ENCODE results near the gene TSHB.
"Not testable (repeated sequence)": the region's sequence is repeated elsewhere in the genome, so short reads cannot be mapped to it uniquely, and the experiment has no call there.

The TSHB gene

DNA sequence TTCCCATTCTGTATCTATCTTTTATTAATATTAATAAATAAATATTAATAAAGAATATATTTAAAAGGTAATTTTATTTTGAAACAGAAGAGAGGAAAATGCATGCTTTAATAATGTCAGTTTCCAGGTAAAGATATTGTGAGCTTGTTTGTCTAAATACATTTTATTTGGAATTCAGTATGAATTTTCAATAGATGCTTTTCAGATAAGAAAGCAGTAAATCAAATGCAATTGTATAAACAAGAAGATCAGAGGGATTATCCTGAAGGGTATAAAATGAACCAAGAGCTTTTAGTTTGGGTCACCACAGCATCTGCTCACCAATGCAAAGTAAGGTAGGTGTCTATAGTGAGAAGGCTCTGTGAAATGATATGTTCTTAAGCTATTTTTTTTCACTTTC, at the start of gene TSHB:
TSHB (plus strand) TSS at position 301 of the 400 bp plus-strand sequence. CDS start 3,537 bp downstream, outside the sequence.
- DNase-seq: peak in 1 of 2 experiments; percentile 14

DNA sequence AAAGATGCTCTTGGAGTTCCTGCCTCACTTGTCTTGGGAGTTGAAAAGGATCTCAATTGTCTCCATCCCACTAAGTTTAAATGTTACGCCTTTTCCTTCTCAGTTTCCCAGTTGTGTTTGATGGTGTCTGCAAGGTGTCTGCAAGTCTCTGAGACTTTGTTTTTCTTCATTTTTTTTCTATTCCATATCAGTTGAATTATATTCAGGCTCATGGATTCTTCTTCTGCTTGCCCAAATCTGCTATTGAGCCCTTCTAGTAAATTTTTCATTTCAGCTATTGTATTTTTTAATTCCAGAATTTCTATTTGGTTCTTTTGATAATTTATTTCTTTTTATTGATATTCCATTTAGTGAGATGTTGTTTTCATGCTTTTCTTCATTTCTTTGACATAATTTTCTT, 47.4 kb upstream of the TSHB start:
- DNase-seq: no peak

DNA sequence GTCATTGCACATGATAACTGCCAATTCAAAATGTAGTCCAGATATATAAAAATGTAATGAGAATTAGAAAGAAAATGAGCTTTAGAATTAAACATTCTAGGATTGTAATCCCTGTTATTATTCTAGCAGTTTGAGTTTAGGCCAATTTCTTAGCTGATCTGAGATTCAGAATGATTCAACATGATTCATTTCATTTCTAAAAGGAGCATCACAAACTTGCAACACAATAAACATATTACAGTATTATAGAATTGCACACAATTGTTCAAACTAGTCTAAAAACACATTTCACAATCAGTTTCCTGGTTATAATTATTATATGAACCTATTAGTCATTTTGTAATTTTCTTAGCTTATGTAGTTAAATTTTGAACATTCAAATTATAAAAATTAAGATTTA, 43.3 kb upstream of the TSHB start:
- no peak for DNase-seq

DNA sequence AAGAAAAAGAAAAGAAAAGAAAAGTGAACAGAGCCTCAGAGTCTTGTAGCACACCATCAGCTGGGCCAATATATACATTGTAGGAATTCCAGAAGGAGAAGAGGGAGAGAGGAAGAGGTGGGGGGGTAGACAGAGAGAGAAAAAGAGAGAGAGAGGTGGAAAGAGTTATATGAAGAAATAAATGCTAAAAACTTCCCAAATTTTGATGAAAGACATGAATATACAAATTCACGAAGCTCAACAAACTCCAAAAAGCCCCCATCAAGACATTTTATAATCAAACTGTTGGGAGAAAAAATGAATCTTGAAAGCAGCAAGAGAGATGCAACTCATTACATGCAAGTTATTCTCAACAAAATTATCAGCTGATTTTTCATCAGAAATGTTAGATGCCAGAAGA, 41.5 kb upstream of the TSHB start:
- DNase-seq: no peak

DNA sequence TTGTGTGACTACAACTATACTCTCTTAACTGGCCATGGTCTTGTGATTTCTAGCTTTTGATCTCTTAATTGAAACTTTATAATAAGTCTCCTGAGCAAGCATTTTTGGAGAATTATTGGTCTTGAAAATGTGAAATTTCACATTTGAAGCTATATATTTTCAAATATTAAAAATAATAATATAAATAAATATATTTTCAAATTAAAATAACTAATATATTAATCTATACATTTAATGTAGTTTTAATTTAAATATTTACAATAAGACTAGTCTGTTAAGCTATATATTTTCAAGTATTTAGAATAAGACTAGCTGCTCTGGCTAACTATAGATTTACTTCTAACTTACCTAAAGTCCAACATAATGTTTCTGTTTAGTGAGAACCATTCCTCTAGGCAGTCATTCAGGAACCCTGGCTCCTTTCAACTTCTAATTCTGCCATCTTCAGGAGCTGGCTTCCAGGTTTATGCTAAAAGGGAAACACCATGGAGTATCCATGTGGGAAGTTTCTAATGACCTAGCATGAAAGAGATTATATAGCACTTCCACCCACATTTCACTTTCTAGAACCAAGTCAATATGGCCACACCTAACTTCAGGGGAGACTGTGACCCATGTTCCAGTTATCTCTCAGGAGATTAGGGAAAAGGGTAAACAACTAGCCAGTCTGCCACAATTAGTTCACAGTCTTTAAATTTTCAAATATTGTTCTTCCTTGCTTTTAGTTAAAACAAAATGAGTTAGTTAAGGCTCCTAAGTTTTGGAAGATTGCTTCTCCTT, 31.9 kb upstream of the TSHB start:
- DNase-seq: no peak

DNA sequence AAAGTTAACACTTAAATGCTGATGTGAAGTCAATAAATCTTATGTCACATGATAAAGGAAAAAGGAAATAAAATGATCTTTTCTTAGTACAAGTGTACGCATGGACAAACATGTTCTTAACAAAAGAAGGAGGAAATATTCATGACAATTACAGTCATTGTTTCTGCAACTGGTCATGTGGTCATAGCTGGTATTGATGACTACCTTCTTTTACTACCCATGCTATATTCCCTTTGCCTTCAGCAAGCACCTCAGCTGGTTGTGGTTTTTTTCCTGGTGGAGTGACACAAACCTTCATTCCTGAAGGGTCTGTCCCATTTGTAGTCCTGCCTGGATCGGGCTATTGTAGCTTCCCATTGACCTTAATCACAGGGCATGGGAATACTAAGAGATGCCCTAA, 23.4 kb upstream of the TSHB start:
- DNase-seq: no peak

DNA sequence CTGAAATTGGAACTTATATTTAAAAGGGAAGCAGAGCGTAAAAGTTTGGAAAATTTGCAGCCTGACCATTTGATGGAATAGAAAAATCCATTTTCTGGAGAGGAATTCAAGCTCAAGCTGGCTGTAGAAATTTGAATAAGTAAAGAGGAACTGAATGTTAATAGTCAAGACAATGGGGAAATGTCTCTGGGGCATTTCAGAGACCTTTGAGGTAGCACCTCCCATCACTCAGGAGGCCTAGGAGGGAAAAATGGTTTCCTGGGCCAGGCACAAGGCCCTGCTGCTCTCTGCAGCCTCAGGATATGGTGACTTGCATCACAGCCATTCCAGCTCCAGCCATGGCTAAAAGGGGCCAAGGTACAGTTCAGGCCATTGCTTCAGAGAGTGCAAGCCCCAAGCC, 17.6 kb upstream of the TSHB start:
- no peak for DNase-seq

DNA sequence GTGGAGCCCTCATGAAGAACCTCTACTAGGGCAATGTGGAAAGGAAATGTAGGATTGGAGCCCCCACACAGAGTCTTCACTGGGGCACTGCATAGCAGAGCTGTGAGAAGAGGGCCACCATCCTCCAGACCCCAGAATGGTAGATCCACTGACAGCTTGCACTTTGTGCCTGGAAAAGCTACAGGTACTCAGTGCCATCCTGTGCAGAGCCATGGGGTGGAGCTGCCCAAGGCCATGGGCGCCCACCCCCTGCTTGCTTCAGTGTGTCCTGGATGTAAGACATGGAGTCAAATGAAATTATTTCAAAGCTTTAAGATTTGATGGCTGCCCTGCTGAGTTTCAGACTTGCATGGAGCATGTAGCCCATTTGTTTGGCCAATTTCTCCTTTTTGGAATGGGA, 17.2 kb upstream of the TSHB start:
- no peak for DNase-seq

DNA sequence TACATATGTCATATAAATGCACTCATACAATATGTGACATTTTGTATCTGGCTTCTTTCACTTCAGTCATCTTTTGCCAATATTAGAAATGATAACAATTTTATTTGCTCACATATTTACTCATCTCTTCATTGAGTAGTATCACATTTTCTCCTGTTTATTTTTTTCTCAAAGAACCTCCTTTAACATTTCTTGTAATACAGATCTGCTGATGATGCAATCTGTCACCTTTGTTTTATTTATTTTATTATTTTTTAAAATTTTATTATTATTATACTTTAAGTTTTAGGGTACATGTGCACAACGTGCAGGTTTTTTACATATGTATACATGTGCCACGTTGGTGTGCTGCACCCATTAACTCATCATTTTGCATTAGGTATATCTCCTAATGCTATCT, 15.8 kb upstream of the TSHB start:
- no peak for DNase-seq

DNA sequence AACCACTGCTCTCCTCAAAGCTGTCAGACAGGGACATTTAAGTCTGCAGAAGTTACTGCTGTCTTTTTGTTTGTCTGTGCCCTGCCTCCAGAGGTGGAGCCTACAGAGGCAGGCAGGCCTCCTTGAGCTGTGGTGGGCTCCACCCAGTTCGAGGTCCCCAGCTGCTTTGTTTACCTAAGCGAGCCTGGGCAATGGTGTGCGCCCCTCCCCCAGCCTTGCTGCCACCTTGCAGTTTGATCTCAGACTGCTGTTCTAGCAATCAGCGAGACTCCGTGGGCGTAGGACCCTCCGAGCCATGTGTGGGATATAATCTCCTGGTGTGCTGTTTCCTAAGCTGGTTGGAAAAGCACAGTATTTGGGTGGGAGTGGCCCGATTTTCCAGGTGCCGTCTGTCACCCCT, 10.1 kb upstream of the TSHB start:
- not testable (repeated sequence) for DNase-seq

DNA sequence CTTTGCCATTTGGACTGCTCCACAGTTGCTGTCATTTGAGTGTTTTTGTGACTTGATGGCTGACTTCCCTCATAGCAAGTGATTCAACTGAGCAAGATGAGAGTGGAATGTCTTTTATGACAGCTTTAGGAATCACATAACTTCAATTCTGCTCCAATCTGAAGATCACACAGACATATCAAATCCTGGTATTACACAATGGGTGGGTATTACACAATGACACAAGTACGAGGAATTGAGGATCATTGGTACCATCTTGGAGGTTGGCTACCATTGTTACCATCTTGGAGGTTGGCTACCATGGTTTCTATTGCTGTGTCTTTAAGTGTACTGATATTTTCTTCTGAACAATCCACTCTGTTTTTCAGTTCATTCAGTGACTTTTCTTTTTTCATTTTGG, 8.5 kb upstream of the TSHB start:
- DNase-seq: no peak

DNA sequence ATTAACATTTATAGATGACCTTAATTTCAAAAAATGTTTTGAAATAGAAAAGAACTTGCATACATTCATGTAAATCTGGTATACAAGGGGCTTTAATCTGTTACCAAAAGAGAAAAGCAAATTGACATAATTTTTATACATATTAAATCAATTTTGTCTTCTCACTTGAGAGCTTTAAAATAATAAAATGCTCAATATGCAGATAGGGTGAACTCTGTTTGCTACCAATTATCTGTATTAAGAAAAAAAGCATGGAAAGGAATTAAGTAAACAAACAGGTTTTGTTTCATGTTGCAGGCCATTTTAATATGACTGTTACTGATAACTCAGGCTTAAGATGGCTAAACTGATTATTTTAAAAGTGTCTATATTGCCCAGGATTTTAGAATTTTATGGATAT, 6.0 kb upstream of the TSHB start:
- DNase-seq: no peak

DNA sequence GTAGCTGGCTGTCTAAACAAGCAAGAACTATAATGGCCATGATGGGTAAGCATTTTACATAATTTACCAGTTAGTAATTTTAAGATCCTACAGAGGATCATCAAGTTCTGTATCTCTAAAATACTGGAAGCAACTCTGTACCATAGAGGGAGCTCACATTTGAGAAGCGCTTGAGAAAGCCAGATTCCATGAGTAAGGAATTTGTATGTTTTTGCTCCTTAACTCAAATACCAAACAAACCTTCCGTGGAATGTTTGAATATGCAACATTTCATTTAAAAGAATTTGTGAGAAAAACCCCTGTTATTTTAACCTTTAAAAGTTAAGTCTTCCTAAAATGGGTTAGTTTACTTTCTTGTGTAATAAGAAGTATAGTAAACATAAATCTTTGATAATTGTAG, 2.0 kb downstream of the TSHB start:
- no peak for DNase-seq

DNA sequence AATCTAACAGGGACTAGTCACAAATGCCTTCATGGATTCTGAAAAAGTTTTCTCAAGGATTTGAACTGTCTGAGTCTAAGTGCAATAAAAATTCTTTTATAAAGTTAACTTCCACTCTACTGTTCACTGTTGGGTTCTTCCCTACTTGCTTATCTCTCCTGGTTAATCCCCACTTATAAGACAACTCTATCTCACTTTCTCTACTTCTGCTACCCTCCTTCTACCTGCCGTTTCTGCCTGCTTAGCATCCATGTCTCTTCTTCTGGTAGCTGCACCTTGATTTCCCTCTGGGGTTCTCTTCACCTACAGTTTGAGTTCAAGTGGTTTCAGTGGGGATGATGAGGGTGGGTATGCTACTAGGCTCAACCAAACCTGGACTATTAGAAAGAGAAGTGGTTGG, 6.0 kb downstream of the TSHB start:
- DNase-seq: no peak

DNA sequence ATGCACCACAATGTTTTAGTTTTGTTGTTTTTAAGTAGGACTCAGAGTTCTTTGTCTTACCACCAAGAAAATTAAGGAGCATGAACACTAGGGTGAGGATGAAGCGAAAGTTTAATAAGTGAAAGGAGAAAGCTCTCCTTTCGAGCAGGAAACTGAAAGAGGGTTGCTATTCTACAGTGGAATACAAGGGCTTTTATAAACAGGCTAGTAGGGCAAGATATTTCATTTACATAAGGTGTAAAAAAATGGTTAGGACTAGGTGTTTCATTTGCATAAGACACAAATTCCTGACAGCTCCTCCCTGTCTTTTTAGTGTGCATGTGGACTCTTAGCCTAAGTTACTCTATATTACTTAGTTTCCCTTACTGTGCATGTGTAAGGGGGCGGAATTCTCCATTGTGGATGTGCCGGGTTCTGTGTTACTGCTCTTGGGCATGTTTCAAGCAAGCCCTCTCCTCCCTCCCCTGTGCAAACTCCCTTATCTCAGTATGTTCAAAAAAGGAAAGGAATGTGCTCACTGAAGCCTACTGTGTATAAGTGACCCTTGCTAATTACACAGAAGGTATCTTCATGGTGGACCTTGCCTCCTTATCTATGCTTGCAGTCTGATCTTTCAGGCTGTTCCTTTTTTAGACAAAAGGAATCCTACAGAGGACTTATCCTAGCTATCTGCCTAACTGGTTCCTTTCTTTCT, 7.3 kb downstream of the TSHB start:
- DNase-seq: no peak

DNA sequence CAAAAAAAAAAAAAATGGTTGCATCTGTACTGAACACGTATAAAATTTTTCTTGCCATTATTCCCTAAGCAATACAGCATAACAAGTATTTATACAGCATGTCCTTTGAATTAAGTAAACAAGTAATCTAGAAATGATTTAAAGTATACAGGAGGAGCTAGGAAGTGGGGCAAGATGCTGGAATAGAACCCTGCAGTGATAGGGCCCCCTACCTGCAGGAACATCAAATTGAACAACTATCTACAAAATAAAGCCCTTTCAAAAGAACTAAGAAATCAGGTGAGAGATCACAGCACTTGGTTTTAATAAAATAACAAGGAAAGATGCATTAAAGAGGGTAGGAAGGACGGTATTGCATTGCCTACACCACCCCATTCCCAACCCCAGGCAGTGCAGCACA, 10.9 kb downstream of the TSHB start:
- no peak for DNase-seq

DNA sequence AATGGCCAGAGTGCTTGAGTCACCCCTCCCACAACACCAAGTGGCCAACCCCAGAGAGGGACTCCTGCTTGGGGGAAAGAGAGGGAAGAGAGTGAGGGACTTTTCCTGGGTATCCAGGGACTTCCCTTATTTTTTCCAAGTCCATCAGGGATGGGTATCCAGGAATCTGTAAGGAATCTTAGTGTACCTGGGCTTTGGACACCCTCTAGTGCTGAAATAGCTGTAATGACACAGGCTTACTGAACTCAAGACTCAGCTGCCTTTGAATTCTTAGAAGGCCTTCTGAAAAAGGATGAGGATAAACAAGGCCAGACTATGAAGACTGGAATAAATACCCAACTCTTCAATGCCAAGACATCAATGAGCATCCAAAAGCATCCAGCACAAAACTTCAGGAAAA, 12.0 kb downstream of the TSHB start:
- peak in 1 of 2 experiments; percentile 52 for DNase-seq

DNA sequence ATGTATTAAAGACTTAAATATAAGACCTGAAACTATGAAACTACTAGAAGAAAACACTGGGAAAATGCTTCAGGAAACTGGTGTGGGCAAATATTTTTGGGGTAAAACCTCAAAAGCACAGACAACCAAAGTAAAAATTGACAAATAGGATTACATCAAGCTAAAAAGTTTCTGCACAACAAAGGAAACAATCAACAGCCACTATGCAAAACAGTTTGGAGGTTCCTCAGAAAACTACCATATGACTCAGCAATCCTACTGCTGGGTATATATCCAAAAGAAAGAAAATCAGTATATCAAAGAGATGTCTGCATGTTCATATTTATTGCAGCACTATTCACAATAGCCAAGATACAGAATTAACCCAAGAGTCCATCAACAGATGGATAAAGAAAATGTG, 17.1 kb downstream of the TSHB start:
- DNase-seq: no peak

DNA sequence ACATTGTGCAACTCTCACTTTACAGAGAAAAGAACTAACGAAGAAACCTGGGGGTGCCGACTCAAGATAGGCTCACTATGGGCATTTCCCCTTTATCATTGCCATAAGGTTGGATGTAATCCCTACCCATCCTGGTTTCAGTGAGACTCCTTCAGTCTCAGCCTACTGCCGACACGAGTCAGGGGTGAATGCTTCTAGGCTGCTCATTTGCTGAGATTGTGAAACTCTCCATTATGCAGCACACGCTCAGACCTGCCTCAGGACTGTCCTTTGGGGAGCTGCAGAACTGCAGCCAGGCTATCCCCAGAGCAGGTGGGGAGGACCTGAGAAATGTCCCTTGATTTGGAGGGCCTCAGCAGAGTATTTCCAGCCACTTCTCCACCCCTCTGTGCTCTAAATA, 22.2 kb downstream of the TSHB start:
- no peak for DNase-seq

DNA sequence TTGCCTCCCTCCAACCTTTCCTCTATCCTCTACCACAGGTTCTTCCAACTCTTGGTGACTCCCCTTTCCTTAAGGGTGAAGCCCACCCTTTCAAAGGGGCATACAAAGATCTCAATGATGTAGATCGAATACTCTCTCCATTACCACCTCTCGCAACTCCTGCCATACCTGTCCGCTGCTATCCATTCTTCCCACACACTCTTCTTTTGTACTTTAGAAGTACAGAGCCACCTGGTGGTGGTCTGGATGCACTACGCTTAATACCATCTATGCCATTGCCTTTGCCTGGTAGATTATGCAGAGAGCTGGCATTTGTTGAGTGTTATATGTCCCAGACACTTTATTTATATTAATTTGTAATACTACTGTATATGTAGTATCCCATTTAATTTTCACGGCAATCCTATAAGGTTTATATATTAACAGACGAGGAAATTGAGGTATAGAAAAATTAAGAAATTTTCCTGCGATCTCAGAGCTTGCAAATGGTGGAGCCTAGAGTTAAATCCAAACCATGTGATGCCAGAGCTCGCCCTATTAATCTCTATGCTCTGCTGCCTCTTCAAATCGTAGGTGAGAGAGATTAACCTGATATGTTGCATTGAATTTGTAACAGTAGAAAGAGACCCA, 22.9 kb downstream of the TSHB start:
- DNase-seq: peak; percentile 30 to 63

DNA sequence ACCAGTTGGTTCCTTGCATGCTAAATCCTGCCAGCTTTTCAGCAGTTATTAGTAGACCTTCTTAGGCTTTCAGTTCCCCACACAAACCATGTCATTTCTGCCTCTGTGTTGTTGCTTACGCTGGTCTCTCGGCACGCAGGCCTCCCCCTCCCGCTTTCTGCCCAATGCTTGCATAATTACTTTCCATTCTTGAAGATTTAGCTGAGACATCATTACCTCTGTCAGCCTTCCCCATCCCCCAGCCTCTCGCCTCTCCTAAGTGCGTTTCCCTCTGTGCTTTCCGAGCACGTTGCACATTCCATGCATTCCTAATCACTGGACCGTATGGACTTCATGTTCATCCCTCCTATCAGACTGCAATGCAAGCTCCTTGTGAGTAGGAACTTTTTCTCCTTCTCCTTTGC, 26.8 kb downstream of the TSHB start:
- DNase-seq: no peak

DNA sequence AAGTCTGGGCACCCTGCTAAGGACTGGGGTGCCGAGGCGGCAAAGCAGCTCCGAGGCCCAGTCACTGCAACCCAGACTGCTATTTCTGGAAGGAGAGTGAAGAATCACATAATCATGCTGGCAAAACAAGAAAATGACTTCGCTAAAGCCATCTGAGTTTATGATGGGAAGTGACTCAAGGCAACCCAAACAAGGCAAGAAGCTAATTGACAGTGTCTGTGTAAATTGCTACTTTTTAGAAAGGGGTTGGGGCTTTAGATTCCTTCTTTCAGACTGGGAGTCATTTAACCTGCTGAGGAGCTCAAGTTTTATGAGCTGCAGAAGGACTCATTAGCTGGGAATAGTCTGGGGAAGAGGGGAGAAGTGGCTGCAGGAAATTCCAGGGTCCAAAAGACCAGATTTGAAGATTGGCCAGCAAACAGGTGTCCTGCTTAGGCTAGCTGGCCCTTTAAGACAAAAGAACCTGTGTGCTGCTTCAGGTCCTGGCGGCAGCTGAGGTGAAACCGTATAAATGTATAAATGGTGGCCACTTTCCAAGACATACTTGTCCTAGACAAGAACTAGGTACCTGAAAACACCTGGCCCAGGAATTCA, 28.1 kb downstream of the TSHB start:
- no peak for DNase-seq

DNA sequence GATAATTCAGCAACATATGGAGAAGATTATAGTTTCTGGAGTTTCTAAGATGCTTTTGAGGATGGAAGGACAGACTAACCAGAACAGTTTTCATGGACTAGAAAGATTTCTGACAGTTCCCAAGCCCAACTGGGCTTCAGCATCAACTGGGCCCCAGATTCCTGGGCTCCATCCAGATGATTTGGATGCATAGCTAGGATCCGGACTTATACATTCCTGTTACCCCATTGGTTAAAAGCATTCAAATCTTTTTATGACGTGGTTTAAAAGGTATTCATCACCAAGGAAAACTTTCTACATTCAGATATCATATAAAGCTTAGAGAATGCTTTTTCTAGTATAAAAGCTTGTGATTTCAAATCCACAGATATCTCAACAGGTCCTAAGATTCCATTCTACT, 29.7 kb downstream of the TSHB start:
- DNase-seq: no peak

DNA sequence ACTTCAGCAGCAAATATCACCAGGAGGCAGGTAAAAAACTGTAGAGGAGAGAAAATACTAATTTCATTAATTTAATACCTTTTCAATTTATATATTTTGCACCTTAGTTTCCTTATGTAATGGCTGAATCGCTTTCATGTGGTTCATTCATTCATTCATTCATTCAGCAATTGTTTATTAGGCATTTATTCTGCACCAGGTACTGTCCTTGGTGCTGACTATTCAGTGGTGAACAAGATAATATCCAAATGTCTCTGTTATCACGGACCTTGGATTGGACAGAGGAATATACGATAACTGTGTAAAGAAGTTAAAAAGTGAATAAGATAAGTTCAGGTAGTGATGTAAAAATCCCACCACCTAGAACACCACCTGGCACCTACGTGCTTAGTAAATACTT, 30.9 kb downstream of the TSHB start:
- DNase-seq: no peak

Data from NCI-H524 (cell line).